Muscle layer of duodenum (tissue), 2 donors: ENCODE results near the gene PLA2G4B.

ENCODE experiments used
- H3K27ac ChIP-seq: one replicate; pipeline ENCODE4 v1.7.0; 2013; ENCODE audit warnings: mild to moderate bottlenecking, low read length
- H3K27me3 ChIP-seq: one replicate; pipeline ENCODE4 v1.7.0; 2013; ENCODE audit warnings: low read depth, mild to moderate bottlenecking, control low read depth, low read length
- H3K36me3 ChIP-seq, 2 donors: one replicate each; pipeline ENCODE4 v1.7.0; 2013; ENCODE audit warnings: low read length in 2 of 2, control low read depth in 1 of 2, mild to moderate bottlenecking in 1 of 2; ENCODE audit not compliant: insufficient read depth in 2 of 2, control insufficient read depth in 1 of 2
- H3K4me1 ChIP-seq, 2 donors: one replicate each; pipeline ENCODE4 v1.7.0; 2013; ENCODE audit warnings: low read length in 2 of 2, mild to moderate bottlenecking in 2 of 2, control low read depth in 1 of 2, moderate library complexity in 1 of 2; ENCODE audit not compliant: insufficient read depth in 2 of 2, control insufficient read depth in 1 of 2
- H3K4me3 ChIP-seq, 2 donors: one replicate each; pipeline ENCODE4 v1.7.0; 2013; ENCODE audit warnings: low read length in 2 of 2, low read depth in 1 of 2, mild to moderate bottlenecking in 1 of 2
- H3K9me3 ChIP-seq, 2 donors: one replicate each; pipeline ENCODE4 v1.7.0; 2013; ENCODE audit warnings: low read length in 2 of 2, control low read depth in 1 of 2, mild to moderate bottlenecking in 1 of 2; ENCODE audit not compliant: control insufficient read depth in 1 of 2
- donor health status: healthy.

Gene PLA2G4B

GRCh38 chr15:41843571-41843970 is 4.9 kb downstream of the PLA2G4B start:
- H3K36me3 ChIP-seq, result peaks cover 11 to 81% of the 10 kb centered on the region in 2 donors
- no peak overlapping the region for H3K4me3 ChIP-seq
- H3K9me3 ChIP-seq, result no peaks in the 10 kb centered on the region
- no peaks in the 10 kb centered on the region for H3K27me3 ChIP-seq
- H3K27ac ChIP-seq, result no peak overlapping the region
- no peaks in the 10 kb centered on the region for H3K4me1 ChIP-seq

- no peak overlapping the region for H3K4me3 ChIP-seq
- H3K4me1 ChIP-seq, result no peaks in the 10 kb centered on the region
- no peak overlapping the region for H3K27ac ChIP-seq
- no peaks in the 10 kb centered on the region for H3K27me3 ChIP-seq
- H3K9me3 ChIP-seq, result no peaks in the 10 kb centered on the region
- H3K36me3 ChIP-seq, result peaks cover 14 to 81% of the 10 kb centered on the region in 2 donors
Measured at GRCh38 chr15:41844814-41845213, 6.2 kb downstream of the PLA2G4B start.

- Histone ChIP-seq H3K4me3 (no peak overlapping the region), H3K4me1 (no peaks in the 10 kb centered on the region), H3K27ac (no peak overlapping the region), H3K27me3 (no peaks in the 10 kb centered on the region), H3K36me3 (peaks cover 14 to 60% of the 10 kb centered on the region in 2 donors), H3K9me3 (no peaks in the 10 kb centered on the region)
Measured at GRCh38 chr15:41847206-41847605, 8.6 kb downstream of the PLA2G4B start.

- H3K27ac ChIP-seq, result no peak overlapping the region
Measured at GRCh38 chr15:41847981-41848380, 9.3 kb downstream of the PLA2G4B start.

GRCh38 chr15:41848631-41849030 is 10.0 kb downstream of the PLA2G4B start:
- no peak overlapping the region for H3K4me3 ChIP-seq
- no peaks in the 10 kb centered on the region for H3K27me3 ChIP-seq
- H3K4me1 ChIP-seq, result no peaks in the 10 kb centered on the region
- H3K9me3 ChIP-seq, result no peaks in the 10 kb centered on the region
- H3K36me3 ChIP-seq, result peaks cover 14 to 52% of the 10 kb centered on the region in 2 donors
- no peak overlapping the region for H3K27ac ChIP-seq

More at GRCh38 chr15:41847981-41848380, 9.3 kb downstream of the PLA2G4B start:
- no peaks in the 10 kb centered on the region for H3K9me3 ChIP-seq
- no peaks in the 10 kb centered on the region for H3K27me3 ChIP-seq
- peaks cover 14 to 54% of the 10 kb centered on the region in 2 donors for H3K36me3 ChIP-seq
- no peaks in the 10 kb centered on the region for H3K4me1 ChIP-seq
- no peak overlapping the region for H3K4me3 ChIP-seq

- Histone ChIP-seq H3K4me1 (no peaks in the 10 kb centered on the region), H3K27ac (no peak overlapping the region), H3K9me3 (no peaks in the 10 kb centered on the region), H3K36me3 (peaks cover 14 to 46% of the 10 kb centered on the region in 2 donors), H3K27me3 (no peaks in the 10 kb centered on the region), H3K4me3 (no peak overlapping the region)
Measured at GRCh38 chr15:41849204-41849603, 10.6 kb downstream of the PLA2G4B start.

- Histone ChIP-seq H3K9me3 (no peaks in the 10 kb centered on the region), H3K27ac (no peak overlapping the region), H3K4me1 (no peaks in the 10 kb centered on the region), H3K27me3 (no peaks in the 10 kb centered on the region), H3K36me3 (peaks cover 14 to 40% of the 10 kb centered on the region in 2 donors), H3K4me3 (no peak overlapping the region)
Measured at GRCh38 chr15:41849861-41850260, 11.2 kb downstream of the PLA2G4B start.

GRCh38 chr15:41850482-41851166 is 12.0 kb downstream of the PLA2G4B start:
- Histone ChIP-seq H3K4me3 (no peak overlapping the region), H3K36me3 (peaks cover 14 to 32% of the 10 kb centered on the region in 2 donors), H3K27me3 (no peaks in the 10 kb centered on the region), H3K9me3 (no peaks in the 10 kb centered on the region), H3K4me1 (no peaks in the 10 kb centered on the region), H3K27ac (no peak overlapping the region)

GRCh38 chr15:41851167-41851523 is 12.5 kb downstream of the PLA2G4B start:
- Histone ChIP-seq H3K4me3 (no peak overlapping the region), H3K27me3 (no peaks in the 10 kb centered on the region), H3K4me1 (no peaks in the 10 kb centered on the region), H3K27ac (no peak overlapping the region), H3K36me3 (peaks cover 14 to 27% of the 10 kb centered on the region in 2 donors), H3K9me3 (no peaks in the 10 kb centered on the region)

GRCh38 chr15:41851755-41852370 is 13.2 kb downstream of the PLA2G4B start:
- Histone ChIP-seq H3K27ac (no peak overlapping the region), H3K36me3 (peaks cover 7 to 20% of the 10 kb centered on the region in 2 donors), H3K4me1 (no peaks in the 10 kb centered on the region), H3K9me3 (no peaks in the 10 kb centered on the region), H3K27me3 (no peaks in the 10 kb centered on the region), H3K4me3 (no peak overlapping the region)

- Histone ChIP-seq H3K27me3 (no peaks in the 10 kb centered on the region), H3K4me3 (no peak overlapping the region), H3K27ac (no peak overlapping the region), H3K36me3 (peaks cover 4 to 9% of the 10 kb centered on the region in 2 donors), H3K4me1 (no peaks in the 10 kb centered on the region), H3K9me3 (no peaks in the 10 kb centered on the region)
Measured at GRCh38 chr15:41852736-41853590, 14.3 kb downstream of the PLA2G4B start.
